ENCODE data around the gene RAB36. TPM values are rescaled to one million over a fixed set of nuclear protein-coding genes. Genes with fewer than 3 reads are reported as not detected.

The RAB36 gene
- total and polyA plus RNA-seq, 2 experiments from 2014 or later = 2.7 to 5.3 TPM

- Histone ChIP-seq H2AFZ (no peak overlapping the region), H3K4me1 (ENCODE audit: insufficient read depth) (peaks cover 3% of the 10 kb centered on the region), H3K9me2 (replicated peaks; ENCODE audit: insufficient read depth) (no peaks in the 10 kb centered on the region), H3K36me3 (replicated peaks; ENCODE audit: insufficient read depth, low read depth) (no peaks in the 10 kb centered on the region), H3K9me3 (ENCODE audit: low read depth) (no peaks in the 10 kb centered on the region), H3K27ac (no peak overlapping the region), H3K4me3 (no peak overlapping the region), H3K4me2 (no peak overlapping the region), H4K20me1 (ENCODE audit: insufficient read depth, poor library complexity, severe bottlenecking) (no peaks in the 10 kb centered on the region), H3K27me3 (no peaks in the 10 kb centered on the region), H3K79me2 (no peaks in the 10 kb centered on the region)
- TF ChIP-seq CTCF (IDR thresholded peaks at IDR 0.05; ENCODE audit: poor library complexity) = no peak
- no peak for TF ChIP-seq EZH2phosphoT487 (IDR thresholded peaks at IDR 0.05; ENCODE audit: low read depth, severe bottlenecking, unreplicated experiment)
- TF ChIP-seq EZH2 (IDR thresholded peaks at IDR 0.05; ENCODE audit: borderline replicate concordance) = no peak
- no peak for DNase-seq (ENCODE audit: low spot score)
- WGBS (ENCODE audit: low lambda C conversion rate, missing lambda C conversion rate) = 93% methylated on average over 13 of the region's 13 CpGs
Measured at GRCh38 chr22:23103199-23103954, 41.9 kb upstream of the RAB36 start.

DNA sequence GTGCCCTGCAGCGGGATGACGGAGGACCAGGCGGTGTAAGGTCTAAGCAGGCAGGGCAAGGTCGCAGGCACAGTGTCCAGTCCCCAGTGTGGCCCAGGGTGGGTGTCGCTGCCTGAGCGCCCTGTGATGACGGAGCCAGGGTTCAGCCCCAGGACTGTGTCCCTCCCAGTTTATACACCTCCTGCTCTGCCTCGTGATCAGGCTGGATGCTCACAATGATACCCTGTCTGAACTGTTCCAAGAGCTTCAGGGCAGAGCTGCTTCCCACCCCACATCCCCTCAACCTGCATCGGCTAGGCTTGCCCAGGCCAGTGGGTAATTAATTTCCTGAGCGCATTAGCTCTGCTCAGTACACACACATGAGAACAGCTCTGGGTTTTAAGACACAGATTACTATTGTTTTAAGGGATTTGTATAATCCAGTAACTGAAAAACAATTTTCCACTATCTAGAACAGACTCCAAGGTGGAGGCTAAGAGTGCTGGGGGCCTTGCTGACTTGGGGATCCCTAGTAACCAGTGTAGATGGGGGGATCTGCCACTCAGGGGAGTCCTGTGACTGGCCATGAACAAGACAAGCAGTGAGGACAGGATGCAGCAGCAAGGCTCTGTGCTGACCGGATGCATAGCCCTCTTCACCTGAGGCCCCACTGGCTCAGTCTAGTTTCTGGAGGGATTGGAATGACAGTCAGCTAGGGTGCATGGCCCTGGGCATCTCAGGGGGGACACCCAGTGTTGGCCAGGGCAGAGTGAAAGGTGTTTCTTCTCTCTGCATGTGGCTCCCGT, 40.9 kb upstream of the RAB36 start:
- H2AFZ ChIP-seq = no peak overlapping the region
- no peaks in the 10 kb centered on the region for H3K79me2 ChIP-seq
- H3K4me1 ChIP-seq (ENCODE audit: insufficient read depth) = peaks cover 3% of the 10 kb centered on the region
- no peaks in the 10 kb centered on the region for H3K27me3 ChIP-seq
- H3K9me3 ChIP-seq (ENCODE audit: low read depth) = no peaks in the 10 kb centered on the region
- DNase-seq (ENCODE audit: low spot score) = no peak
- no peak for TF ChIP-seq CTCF (IDR thresholded peaks at IDR 0.05; ENCODE audit: poor library complexity)
- TF ChIP-seq EZH2phosphoT487 (IDR thresholded peaks at IDR 0.05; ENCODE audit: low read depth, severe bottlenecking, unreplicated experiment) = no peak
- TF ChIP-seq EZH2 (IDR thresholded peaks at IDR 0.05; ENCODE audit: borderline replicate concordance) = no peak
- H4K20me1 ChIP-seq (ENCODE audit: insufficient read depth, poor library complexity, severe bottlenecking) = no peaks in the 10 kb centered on the region
- H3K4me3 ChIP-seq = no peak overlapping the region
- no peaks in the 10 kb centered on the region for H3K9me2 ChIP-seq (replicated peaks; ENCODE audit: insufficient read depth)
- H3K4me2 ChIP-seq = no peak overlapping the region
- WGBS (ENCODE audit: low lambda C conversion rate, missing lambda C conversion rate) = 85% methylated on average over 12 of the region's 12 CpGs
- no peaks in the 10 kb centered on the region for H3K36me3 ChIP-seq (replicated peaks; ENCODE audit: insufficient read depth, low read depth)
- H3K27ac ChIP-seq = no peak overlapping the region

- TF ChIP-seq EZH2phosphoT487 (IDR thresholded peaks at IDR 0.05; ENCODE audit: low read depth, severe bottlenecking, unreplicated experiment) (no peak), CTCF (IDR thresholded peaks at IDR 0.05; ENCODE audit: poor library complexity) (no peak)
- no peaks in the 10 kb centered on the region for H3K36me3 ChIP-seq (replicated peaks; ENCODE audit: insufficient read depth, low read depth)
- H3K27me3 ChIP-seq = no peaks in the 10 kb centered on the region
- H3K4me3 ChIP-seq = no peak overlapping the region
- no peaks in the 10 kb centered on the region for H3K9me3 ChIP-seq (ENCODE audit: low read depth)
- H4K20me1 ChIP-seq (ENCODE audit: insufficient read depth, poor library complexity, severe bottlenecking) = no peaks in the 10 kb centered on the region
- WGBS (ENCODE audit: low lambda C conversion rate, missing lambda C conversion rate) = 99% methylated on average over 5 of the region's 5 CpGs
- no peak overlapping the region for H3K27ac ChIP-seq
- H3K79me2 ChIP-seq = no peaks in the 10 kb centered on the region
- no peak overlapping the region for H3K4me2 ChIP-seq
- no peaks in the 10 kb centered on the region for H3K9me2 ChIP-seq (replicated peaks; ENCODE audit: insufficient read depth)
- H2AFZ ChIP-seq = no peak overlapping the region
- H3K4me1 ChIP-seq (ENCODE audit: insufficient read depth) = peaks cover 3% of the 10 kb centered on the region
- DNase-seq (ENCODE audit: low spot score) = no peak
Measured at GRCh38 chr22:23105304-23105703, 40.0 kb upstream of the RAB36 start.
